Measurements from ENCODE around the gene CLSTN1.
"Not testable (repeated sequence)": the region's sequence is repeated elsewhere in the genome, so short reads cannot be mapped to it uniquely, and the experiment has no call there.

CLSTN1 gene

DNA sequence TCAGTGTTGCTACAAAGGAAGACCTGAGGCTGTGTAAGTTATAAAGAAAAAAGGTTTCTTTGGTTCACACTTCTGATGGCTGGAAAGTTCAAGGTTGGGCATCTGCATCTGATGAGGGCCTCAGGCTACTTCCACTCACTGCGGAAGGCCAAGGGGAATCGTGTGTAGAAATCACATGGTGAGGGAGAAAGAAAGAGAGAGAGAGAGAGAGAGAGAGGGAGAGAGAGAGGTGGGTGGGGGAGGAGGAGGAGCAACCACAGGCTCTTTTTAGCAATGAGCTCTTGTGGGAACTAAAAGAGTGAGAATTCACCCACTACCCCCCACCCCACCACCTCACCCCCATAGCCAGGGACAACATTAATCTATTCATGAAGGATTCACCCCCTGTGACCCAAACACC lies 59.9 kb downstream of the CLSTN1 start:
- Histone ChIP-seq H2BK5ac (ENCODE audit: low read depth, low read length, poor library complexity) (no peak overlapping the region), H4K91ac (ENCODE audit: low read depth, low read length) (no peak overlapping the region), H3K79me2 (ENCODE audit: control insufficient read depth, insufficient read depth, low read length, poor library complexity) (no peaks in the 10 kb centered on the region), H3K18ac (ENCODE audit: low read length) (no peak overlapping the region), H3K4me3 (ENCODE audit: low read depth, low read length) (no peak overlapping the region), H3K4me1 (ENCODE audit: control insufficient read depth in 1 of 2, insufficient read depth in 2 of 2, low read length in 2 of 2) (no peaks in the 10 kb centered on the region), H2AFZ (ENCODE audit: insufficient read depth, low read length, poor library complexity) (no peak overlapping the region), H3K14ac (ENCODE audit: low read length) (no peak overlapping the region), H4K8ac (ENCODE audit: low read depth, low read length) (no peak overlapping the region), H3K9me3 (ENCODE audit: insufficient read depth, low read depth, low read length) (no peaks in the 10 kb centered on the region), H3K27ac (ENCODE audit: low read depth, low read length) (no peak overlapping the region), H3K79me1 (ENCODE audit: low read length) (no peaks in the 10 kb centered on the region), H2BK120ac (ENCODE audit: insufficient read depth, low read length, poor library complexity) (no peak overlapping the region), H2BK12ac (ENCODE audit: low read length) (no peak overlapping the region), H3K23ac (ENCODE audit: low read length) (no peak overlapping the region), H3K4me2 (ENCODE audit: low read length) (no peak overlapping the region), H3K36me3 (ENCODE audit: control insufficient read depth in 1 of 2, insufficient read depth in 2 of 2, low read length in 2 of 2) (peaks cover 2 to 3% of the 10 kb centered on the region in 2 experiments), H3K9ac (ENCODE audit: low read length) (no peak overlapping the region), H2AK5ac (ENCODE audit: low read length) (no peak overlapping the region), H4K12ac (ENCODE audit: low read depth, low read length) (no peak overlapping the region), H3K4ac (ENCODE audit: low read depth, low read length) (no peak overlapping the region), H3K27me3 (ENCODE audit: insufficient read depth, low read length) (no peaks in the 10 kb centered on the region)
- no CpG with 5 or more reads among the region's 2 CpGs for WGBS (ENCODE audit: extremely low coverage, insufficient coverage, insufficient read length)
- DNase-seq: no peak

DNA sequence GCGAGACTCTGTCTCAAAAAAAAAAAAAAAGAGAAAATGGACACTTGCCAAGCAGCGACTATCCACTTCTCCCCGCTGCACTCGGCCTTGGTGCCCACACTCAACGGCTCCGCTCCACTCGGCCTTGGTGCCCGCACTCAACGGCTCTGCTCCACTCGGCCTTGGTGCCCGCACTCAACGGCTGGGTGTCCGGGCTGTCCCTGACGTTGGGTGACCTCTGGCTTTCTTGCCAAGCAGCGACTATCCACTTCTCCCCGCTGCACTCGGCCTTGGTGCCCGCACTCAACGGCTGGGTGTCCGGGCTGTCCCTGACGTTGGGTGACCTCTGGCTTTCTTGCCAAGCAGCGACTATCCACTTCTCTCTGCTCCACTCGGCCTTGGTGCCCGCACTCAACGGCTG lies 61.3 kb downstream of the CLSTN1 start:
- H2BK120ac ChIP-seq (ENCODE audit: insufficient read depth, low read length, poor library complexity); H3K4me1 ChIP-seq (ENCODE audit: control insufficient read depth in 1 of 2, insufficient read depth in 2 of 2, low read length in 2 of 2); H2AFZ ChIP-seq (ENCODE audit: insufficient read depth, low read length, poor library complexity); H4K91ac ChIP-seq (ENCODE audit: low read depth, low read length); H3K9me3 ChIP-seq (ENCODE audit: insufficient read depth, low read depth, low read length); H3K27me3 ChIP-seq (ENCODE audit: insufficient read depth, low read length); H3K4me2 ChIP-seq (ENCODE audit: low read length); H3K79me1 ChIP-seq (ENCODE audit: low read length); H2BK5ac ChIP-seq (ENCODE audit: low read depth, low read length, poor library complexity); H3K4me3 ChIP-seq (ENCODE audit: low read depth, low read length); H3K79me2 ChIP-seq (ENCODE audit: control insufficient read depth, insufficient read depth, low read length, poor library complexity); H3K27ac ChIP-seq (ENCODE audit: low read depth, low read length); DNase-seq; H4K8ac ChIP-seq (ENCODE audit: low read depth, low read length); H2AK5ac ChIP-seq (ENCODE audit: low read length); H2BK12ac ChIP-seq (ENCODE audit: low read length); H3K36me3 ChIP-seq (ENCODE audit: control insufficient read depth in 1 of 2, insufficient read depth in 2 of 2, low read length in 2 of 2); H3K4ac ChIP-seq (ENCODE audit: low read depth, low read length); H4K12ac ChIP-seq (ENCODE audit: low read depth, low read length); H3K9ac ChIP-seq (ENCODE audit: low read length); H3K18ac ChIP-seq (ENCODE audit: low read length); H3K23ac ChIP-seq (ENCODE audit: low read length); H3K14ac ChIP-seq (ENCODE audit: low read length): not testable (repeated sequence)
- no CpG with 5 or more reads among the region's 25 CpGs for WGBS (ENCODE audit: extremely low coverage, insufficient coverage, insufficient read length)

DNA sequence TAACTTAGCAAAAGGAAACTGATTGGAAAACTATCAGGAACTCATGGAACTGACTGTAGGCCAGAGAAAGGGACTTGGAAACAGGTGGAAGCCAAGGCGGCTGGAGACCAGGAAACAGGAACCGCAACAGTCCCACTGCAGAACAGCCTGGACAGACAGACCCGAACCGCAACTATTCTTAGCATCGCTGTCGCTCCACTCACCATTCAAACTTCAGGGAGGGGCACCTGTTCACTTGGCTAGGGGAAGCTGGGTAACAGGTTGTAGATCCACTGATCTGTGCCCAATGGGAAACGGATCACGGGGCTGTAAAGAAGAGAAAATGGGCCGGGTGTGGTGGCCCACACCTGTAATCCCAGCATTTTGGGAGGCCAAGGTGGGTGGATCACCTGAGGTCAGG lies 61.9 kb downstream of the CLSTN1 start:
- no peak overlapping the region for H3K18ac ChIP-seq (ENCODE audit: low read length)
- no peak overlapping the region for H4K8ac ChIP-seq (ENCODE audit: low read depth, low read length)
- H3K4ac ChIP-seq (ENCODE audit: low read depth, low read length): no peak overlapping the region
- H2BK12ac ChIP-seq (ENCODE audit: low read length): no peak overlapping the region
- no peak overlapping the region for H2AFZ ChIP-seq (ENCODE audit: insufficient read depth, low read length, poor library complexity)
- H3K4me1 ChIP-seq (ENCODE audit: control insufficient read depth in 1 of 2, insufficient read depth in 2 of 2, low read length in 2 of 2): no peaks in the 10 kb centered on the region
- no peak overlapping the region for H3K23ac ChIP-seq (ENCODE audit: low read length)
- no peak overlapping the region for H4K12ac ChIP-seq (ENCODE audit: low read depth, low read length)
- WGBS (ENCODE audit: extremely low coverage, insufficient coverage, insufficient read length): no CpG with 5 or more reads among the region's 9 CpGs
- H3K4me2 ChIP-seq (ENCODE audit: low read length): no peak overlapping the region
- DNase-seq: no peak
- no peak overlapping the region for H4K91ac ChIP-seq (ENCODE audit: low read depth, low read length)
- H3K27me3 ChIP-seq (ENCODE audit: insufficient read depth, low read length): no peaks in the 10 kb centered on the region
- no peak overlapping the region for H2AK5ac ChIP-seq (ENCODE audit: low read length)
- H3K79me1 ChIP-seq (ENCODE audit: low read length): no peaks in the 10 kb centered on the region
- H3K79me2 ChIP-seq (ENCODE audit: control insufficient read depth, insufficient read depth, low read length, poor library complexity): no peaks in the 10 kb centered on the region
- H3K36me3 ChIP-seq (ENCODE audit: control insufficient read depth in 1 of 2, insufficient read depth in 2 of 2, low read length in 2 of 2): peaks cover 2 to 3% of the 10 kb centered on the region in 2 experiments
- H3K9me3 ChIP-seq (ENCODE audit: insufficient read depth, low read depth, low read length): no peaks in the 10 kb centered on the region
- H3K9ac ChIP-seq (ENCODE audit: low read length): no peak overlapping the region
- no peak overlapping the region for H2BK120ac ChIP-seq (ENCODE audit: insufficient read depth, low read length, poor library complexity)
- H3K27ac ChIP-seq (ENCODE audit: low read depth, low read length): no peak overlapping the region
- H2BK5ac ChIP-seq (ENCODE audit: low read depth, low read length, poor library complexity): no peak overlapping the region
- H3K4me3 ChIP-seq (ENCODE audit: low read depth, low read length): no peak overlapping the region
- H3K14ac ChIP-seq (ENCODE audit: low read length): no peak overlapping the region

DNA sequence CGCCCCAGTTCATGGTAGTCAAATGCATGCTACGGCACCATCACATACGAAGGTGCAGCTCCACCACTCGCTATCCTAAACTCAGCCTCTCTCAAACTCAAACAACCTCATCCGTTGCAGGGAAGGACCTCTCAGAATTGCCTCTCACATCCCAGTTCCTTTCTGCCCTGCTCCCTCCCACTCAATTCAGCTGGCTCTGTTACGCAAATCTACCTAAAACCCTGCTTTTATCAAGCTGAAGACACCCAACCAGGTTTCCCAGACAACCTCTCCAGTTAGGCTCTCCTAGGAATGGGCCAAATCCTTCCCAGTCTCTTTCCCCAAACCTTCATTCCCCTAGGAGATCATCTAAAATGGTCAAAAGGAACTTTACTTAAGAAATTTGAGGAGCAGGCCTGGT lies 62.9 kb downstream of the CLSTN1 start:
- Histone ChIP-seq H2BK120ac (ENCODE audit: insufficient read depth, low read length, poor library complexity) (no peak overlapping the region), H3K9me3 (ENCODE audit: insufficient read depth, low read depth, low read length) (no peaks in the 10 kb centered on the region), H3K4me2 (ENCODE audit: low read length) (no peak overlapping the region), H2BK5ac (ENCODE audit: low read depth, low read length, poor library complexity) (no peak overlapping the region), H3K79me1 (ENCODE audit: low read length) (no peaks in the 10 kb centered on the region), H2BK12ac (ENCODE audit: low read length) (no peak overlapping the region), H3K27me3 (ENCODE audit: insufficient read depth, low read length) (no peaks in the 10 kb centered on the region), H4K8ac (ENCODE audit: low read depth, low read length) (no peak overlapping the region), H2AK5ac (ENCODE audit: low read length) (no peak overlapping the region), H4K12ac (ENCODE audit: low read depth, low read length) (peak overlapping the region; percentile 18), H3K36me3 (ENCODE audit: control insufficient read depth in 1 of 2, insufficient read depth in 2 of 2, low read length in 2 of 2) (peaks cover 2 to 3% of the 10 kb centered on the region in 2 experiments), H3K9ac (ENCODE audit: low read length) (no peak overlapping the region), H3K4ac (ENCODE audit: low read depth, low read length) (no peak overlapping the region), H3K4me3 (ENCODE audit: low read depth, low read length) (no peak overlapping the region), H3K4me1 (ENCODE audit: control insufficient read depth in 1 of 2, insufficient read depth in 2 of 2, low read length in 2 of 2) (no peaks in the 10 kb centered on the region), H2AFZ (ENCODE audit: insufficient read depth, low read length, poor library complexity) (no peak overlapping the region), H3K23ac (ENCODE audit: low read length) (no peak overlapping the region), H3K27ac (ENCODE audit: low read depth, low read length) (no peak overlapping the region), H3K18ac (ENCODE audit: low read length) (no peak overlapping the region), H3K79me2 (ENCODE audit: control insufficient read depth, insufficient read depth, low read length, poor library complexity) (no peaks in the 10 kb centered on the region), H4K91ac (ENCODE audit: low read depth, low read length) (no peak overlapping the region), H3K14ac (ENCODE audit: low read length) (no peak overlapping the region)
- DNase-seq: no peak
- no CpG with 5 or more reads among the region's 6 CpGs for WGBS (ENCODE audit: extremely low coverage, insufficient coverage, insufficient read length)

Data from trophoblast cell (in vitro differentiated cells and primary cell).